Stimulated activated CD8-positive, alpha-beta memory T cell treated with anti-CD3 and anti-CD28 coated beads, Interleukin-2, amount 100 ng/mL, for 1 hour (primary cell): Measurements from ENCODE around the gene PIGBOS1.

Experiments
- DNase-seq, 2 donors: peaks; one replicate each; pipeline ENCODE4 v3.0.0-alpha.2; 2020; ENCODE audit warnings: low read depth in 2 of 2

Gene PIGBOS1

DNA sequence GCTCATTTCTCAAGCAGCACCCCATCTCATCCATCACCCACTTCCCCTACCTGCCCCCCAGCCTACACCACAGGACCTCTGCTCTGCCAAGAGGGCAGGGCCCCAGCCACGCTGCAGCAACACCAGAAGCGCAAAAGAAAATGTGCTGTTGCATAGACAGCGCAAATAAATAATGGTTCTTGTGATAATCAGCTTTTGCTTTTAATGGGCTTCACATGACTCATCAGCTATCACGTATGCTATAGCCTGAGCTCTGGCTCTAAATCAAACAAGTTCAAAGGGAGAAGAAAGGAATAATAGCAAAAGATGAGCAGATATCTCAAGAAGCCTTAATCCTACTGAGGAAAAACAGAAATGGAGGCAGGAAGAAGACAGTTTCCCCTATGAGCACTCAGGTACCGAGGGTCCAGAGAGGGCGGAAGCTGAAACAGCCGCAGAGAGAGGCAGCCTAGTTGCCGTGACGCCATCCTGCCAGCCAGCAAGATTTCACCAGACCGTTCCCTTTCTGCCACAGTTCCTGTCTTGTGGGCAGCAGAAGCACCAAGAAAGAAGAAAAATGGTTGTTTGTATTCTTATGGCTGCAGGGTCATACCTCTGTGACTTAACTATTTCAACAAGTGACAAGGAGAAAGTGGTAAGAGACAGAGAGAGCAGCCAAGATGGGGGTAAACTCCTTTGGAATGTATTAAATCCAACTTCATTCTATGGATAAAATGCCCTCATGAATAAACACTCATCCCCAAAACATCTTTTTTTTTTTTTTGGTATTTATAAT, 51.3 kb downstream of the PIGBOS1 start:
- DNase-seq = peak; percentile 39 to 52
